NCI-H510A treated with DMSO at 0.1 percent for 48 hours (cell line): ENCODE data around the gene FIZ1.

ENCODE experiments used
- DNase-seq: peaks from one replicate; lab custom pipeline; 2025; lab: John Stamatoyannopoulos, UW

Gene FIZ1, protein sequence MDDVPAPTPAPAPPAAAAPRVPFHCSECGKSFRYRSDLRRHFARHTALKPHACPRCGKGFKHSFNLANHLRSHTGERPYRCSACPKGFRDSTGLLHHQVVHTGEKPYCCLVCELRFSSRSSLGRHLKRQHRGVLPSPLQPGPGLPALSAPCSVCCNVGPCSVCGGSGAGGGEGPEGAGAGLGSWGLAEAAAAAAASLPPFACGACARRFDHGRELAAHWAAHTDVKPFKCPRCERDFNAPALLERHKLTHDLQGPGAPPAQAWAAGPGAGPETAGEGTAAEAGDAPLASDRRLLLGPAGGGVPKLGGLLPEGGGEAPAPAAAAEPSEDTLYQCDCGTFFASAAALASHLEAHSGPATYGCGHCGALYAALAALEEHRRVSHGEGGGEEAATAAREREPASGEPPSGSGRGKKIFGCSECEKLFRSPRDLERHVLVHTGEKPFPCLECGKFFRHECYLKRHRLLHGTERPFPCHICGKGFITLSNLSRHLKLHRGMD

DNA sequence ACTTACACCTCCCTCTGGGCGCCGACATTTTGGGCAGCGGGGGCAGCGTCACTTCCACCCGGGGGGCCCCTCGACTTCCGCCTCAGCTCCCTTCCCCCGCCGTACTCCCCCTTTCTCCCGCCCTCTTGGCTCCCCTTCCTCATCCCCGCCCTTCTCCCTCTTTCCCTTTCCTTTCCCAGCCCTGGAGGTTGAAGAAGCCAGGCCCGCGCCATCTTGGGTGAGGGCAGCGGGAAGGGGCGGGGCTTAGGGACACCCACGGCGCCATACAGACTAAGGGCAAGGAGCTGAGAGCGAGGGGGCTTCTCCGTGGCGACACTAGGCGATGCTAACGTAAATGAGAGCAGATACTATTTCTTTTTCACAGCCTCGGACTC, at the start of gene FIZ1:
Gene FIZ1 (minus strand): TSS at position 50 of the 374 bp plus-strand sequence. CDS start 1,652 bp downstream, outside the sequence.
- DNase-seq = peak; percentile 96

GRCh38 chr19:55648585-55649267, 49.4 kb upstream of the FIZ1 start:
- DNase-seq = no peak

- peak; percentile 65 for DNase-seq
These were observed 48.6 kb upstream of the FIZ1 start, which contains the start of gene CCDC106 for GRCh38 chr19:55647732-55648584. TSS of gene CCDC106 (plus strand) at chr19:55648212. CDS start at chr19:55649047, 835 bp downstream.

DNA sequence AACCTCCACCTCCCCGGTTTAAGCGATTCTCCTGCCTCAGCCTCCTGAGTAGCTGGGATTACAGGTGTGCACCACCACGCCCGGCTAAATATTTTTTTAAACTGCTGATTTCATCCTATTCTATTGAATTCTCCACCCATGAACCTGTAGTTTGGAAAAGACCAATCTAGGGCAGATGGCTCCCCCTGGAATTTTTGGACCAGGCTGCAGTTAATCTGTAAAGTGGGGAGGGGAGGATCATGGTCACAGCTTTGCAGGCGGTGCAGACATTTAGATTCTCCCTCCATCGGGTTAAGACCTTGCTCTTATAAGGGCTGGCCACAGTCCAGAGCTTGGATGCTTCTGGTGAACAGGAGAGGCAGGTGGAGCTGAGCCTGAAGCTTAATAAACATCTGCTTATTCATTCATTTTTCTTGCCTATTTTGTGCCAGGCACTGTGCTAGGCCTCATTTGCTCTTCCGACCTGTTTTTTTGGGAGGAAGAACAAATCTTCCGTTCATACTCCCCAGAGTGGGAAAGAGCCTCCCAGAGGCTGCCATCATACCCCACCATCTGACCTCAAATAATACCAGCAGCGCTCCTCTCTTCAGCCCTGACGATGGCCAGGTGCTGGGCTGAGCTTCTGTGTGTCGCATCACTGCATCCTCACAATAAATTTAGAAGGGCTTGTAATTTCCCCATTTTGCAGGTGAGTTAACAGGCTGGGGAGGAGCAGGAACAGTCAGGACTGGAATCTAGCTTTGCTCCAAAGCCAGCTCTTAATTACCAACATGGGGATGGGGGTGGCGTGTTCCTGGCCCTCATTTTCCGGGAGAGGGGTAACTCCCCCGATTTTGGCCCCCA, 47.8 kb upstream of the FIZ1 start:
- DNase-seq = no peak

DNA sequence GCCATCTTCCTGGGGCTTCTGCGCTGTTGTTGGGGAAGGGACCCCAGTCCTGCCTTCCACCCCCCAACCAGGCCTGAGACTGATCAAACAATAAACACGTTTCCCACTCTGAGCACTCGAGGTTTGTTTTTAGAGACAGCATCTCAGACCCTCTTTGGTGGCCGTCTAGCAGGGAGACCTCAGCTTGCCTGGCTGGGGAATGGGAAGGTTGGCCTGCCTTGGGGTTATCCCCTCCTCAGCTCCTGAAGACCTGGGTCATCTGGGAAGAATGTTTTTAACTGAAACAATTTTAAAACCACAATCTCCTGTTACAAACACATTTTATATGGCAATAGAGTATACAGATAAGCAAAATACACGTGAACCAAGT, 46.2 kb upstream of the FIZ1 start:
- DNase-seq = no peak

GRCh38 chr19:55644842-55645511, 45.7 kb upstream of the FIZ1 start:
- DNase-seq = no peak

DNA sequence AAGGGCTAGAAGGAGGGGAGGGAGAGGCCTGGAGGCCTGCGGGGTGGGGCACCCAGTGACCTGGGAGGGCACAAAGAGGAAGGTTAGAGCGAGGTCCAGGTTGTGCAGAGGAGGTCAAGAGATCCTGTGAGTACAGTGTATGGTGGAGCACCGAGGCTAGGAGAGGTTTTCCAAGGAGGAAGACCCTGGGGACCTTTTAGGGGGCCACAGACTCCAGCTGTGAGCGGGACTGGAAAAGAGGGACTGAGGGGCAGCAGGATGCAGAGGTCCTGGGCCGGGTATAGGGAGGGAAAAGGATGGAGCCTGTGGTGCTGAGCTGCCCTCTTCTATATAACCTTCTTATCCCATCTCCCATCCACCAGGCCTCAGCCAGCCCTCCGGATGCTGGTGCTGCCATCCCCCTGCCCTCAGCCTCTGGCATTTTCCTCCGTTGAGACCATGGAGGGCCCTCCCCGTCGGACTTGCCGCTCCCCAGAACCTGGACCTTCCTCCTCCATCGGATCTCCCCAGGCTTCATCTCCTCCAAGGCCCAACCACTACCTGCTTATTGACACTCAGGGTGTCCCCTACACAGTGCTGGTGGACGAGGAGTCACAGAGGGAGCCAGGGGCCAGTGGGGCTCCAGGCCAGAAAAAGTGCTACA, 45.0 kb upstream of the FIZ1 start:
- no peak for DNase-seq

DNA sequence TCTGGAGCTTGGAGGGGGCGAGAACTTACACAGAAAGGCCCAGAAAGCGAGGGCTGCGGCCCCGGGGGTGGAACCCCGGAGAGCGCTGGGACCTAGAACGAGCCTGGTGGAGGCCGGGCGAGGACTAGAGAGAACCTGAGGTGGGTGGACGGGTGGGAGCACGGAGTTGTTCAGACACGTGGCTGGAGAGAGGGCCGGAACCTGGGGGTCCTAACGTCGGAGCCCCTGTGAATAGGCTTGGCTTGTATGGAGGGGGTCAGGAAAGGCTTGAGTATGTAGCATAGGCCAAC, 44.5 kb upstream of the FIZ1 start:
- DNase-seq = no peak

DNA sequence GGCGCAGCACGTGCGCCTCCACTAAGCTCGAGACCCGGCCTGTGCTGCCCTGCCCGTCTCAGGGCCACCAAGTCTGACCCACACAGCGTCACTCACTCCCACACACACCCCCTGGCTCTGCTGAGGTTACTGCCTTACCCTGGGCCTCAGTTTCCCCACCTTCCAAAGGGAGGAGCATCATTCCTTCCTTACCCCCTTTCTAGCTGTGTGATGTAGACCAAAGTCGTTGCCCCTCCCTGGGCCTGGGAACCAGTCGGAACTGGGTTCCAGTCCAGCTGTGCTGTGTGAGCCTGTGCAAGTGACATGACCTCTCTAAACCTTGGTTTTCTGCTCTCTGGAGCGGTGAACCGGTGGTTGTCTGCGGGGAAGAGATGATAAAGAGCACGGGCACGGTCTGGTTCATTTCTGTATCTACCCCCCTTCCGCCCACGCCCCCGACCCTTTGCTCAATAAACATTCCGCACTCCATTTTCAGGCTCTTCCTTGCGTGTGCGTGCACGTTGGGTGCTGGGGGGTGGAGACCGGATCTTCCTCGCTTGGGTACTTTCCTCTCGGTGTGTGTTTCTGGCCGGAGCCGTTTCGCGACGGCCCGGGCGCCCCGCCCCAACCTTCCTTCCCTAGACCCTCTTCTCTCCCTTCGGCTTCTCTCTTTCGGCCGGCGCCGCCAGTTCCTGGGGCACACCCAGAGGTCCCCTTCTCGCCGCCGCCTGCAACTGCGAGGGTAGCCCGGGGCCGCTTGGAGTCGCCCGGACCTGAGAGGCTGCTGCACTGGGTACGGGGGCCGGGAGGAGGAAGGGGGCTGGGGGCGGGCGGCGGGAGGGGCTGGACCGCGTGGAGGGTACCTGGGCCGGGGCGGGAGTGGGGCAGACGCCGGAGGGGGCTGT, 43.9 kb upstream of the FIZ1 start, which contains the start of gene ZNF581:
Gene ZNF581 (plus strand): TSS at position 647 of the 884 bp plus-strand sequence. CDS start 923 bp downstream, outside the sequence.
- DNase-seq = peak; percentile 70

- DNase-seq = peak; percentile 11
These were observed 43.1 kb upstream of the FIZ1 start for GRCh38 chr19:55642153-55643002.

GRCh38 chr19:55641426-55642152, 42.3 kb upstream of the FIZ1 start:
- peak; percentile 20 for DNase-seq

GRCh38 chr19:55640577-55641425, 41.5 kb upstream of the FIZ1 start, which contains the start of gene ZNF580:
TSS of gene ZNF580 (plus strand) at chr19:55641002. CDS start at chr19:55642509, 1,507 bp downstream.
- peak; percentile 73 for DNase-seq

- peak; percentile 34 for DNase-seq
These were observed 40.8 kb upstream of the FIZ1 start for GRCh38 chr19:55640043-55640576.

- no peak for DNase-seq
These were observed 39.6 kb upstream of the FIZ1 start for GRCh38 chr19:55638864-55639359.

- no peak for DNase-seq
These were observed 38.2 kb upstream of the FIZ1 start for GRCh38 chr19:55637534-55637933.

DNA sequence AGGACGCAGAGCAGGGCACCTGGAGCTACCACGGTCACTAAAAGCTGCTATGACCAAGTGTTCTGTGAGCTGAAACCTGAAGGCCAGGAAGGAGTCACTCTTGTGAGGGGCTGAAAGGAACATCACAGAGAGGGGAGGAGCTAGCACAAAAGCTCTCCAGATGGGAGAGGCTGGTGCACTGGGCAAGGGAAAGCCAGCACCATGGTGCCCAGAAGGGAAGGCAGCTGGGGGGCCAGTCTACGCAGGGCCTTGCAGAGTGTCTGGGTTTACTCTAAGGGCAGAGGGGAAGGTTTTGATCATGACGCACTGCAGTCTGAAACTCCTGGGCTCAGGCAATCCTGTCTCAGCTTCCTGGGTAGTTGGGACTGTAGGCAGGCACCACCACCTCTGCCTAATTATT, 37.4 kb upstream of the FIZ1 start:
- DNase-seq = no peak
